Measurements from ENCODE around the gene NOL8.

Gene NOL8

GRCh38 chr9:92257327-92257726 is 67.8 kb downstream of the NOL8 start:
- no peak for FAIRE-seq

- no peak for FAIRE-seq
Measured at GRCh38 chr9:92254381-92255337, 70.5 kb downstream of the NOL8 start.

GRCh38 chr9:92253656-92254055 is 71.5 kb downstream of the NOL8 start:
- FAIRE-seq = no peak

GRCh38 chr9:92247981-92248380 is 77.2 kb downstream of the NOL8 start:
- FAIRE-seq = no peak
